Liver (tissue), 9 donors: ENCODE measurements around the gene ASXL1. TPM values are rescaled to one million over a fixed set of nuclear protein-coding genes. Genes with fewer than 3 reads are reported as not detected.

Experiments used
- DNase-seq: peaks from one replicate; pipeline ENCODE4 v3.0.0-alpha.2; 2017; ENCODE audit warnings: low spot score
- H3K27ac ChIP-seq, 2 donors: one replicate each; pipeline ENCODE4 v1.7.0; 2013; ENCODE audit warnings: inconsistent platforms in 2 of 2, low read length in 2 of 2, control low read depth in 1 of 2, low read depth in 1 of 2, mild to moderate bottlenecking in 1 of 2
- H3K27me3 ChIP-seq, 4 donors: one replicate each; pipeline versions ENCODE4 v1.6.1 to v1.7.0; 2013; ENCODE audit warnings: low read length in 3 of 4, inconsistent platforms in 1 of 4, mild to moderate bottlenecking in 1 of 4, moderate library complexity in 1 of 4; ENCODE audit not compliant: control insufficient read depth in 4 of 4, insufficient read depth in 4 of 4
- H3K36me3 ChIP-seq, 4 donors: one replicate each; pipeline versions ENCODE4 v1.6.1 to v1.7.0; 2013; ENCODE audit warnings: low read length in 3 of 4, mild to moderate bottlenecking in 3 of 4, low read depth in 1 of 4, moderate library complexity in 1 of 4; ENCODE audit not compliant: control insufficient read depth in 4 of 4, insufficient read depth in 3 of 4
- H3K4me1 ChIP-seq, 4 donors: one replicate each; pipeline versions ENCODE4 v1.6.1 to v1.7.0; 2013; ENCODE audit warnings: low read length in 3 of 4, mild to moderate bottlenecking in 3 of 4, moderate library complexity in 1 of 4; ENCODE audit not compliant: control insufficient read depth in 4 of 4, insufficient read depth in 4 of 4
- H3K4me3 ChIP-seq, 3 donors: one replicate each; pipeline versions ENCODE4 v1.6.1 to v1.7.0; 2013; ENCODE audit warnings: low read length in 3 of 3, control low read depth in 1 of 3, low read depth in 1 of 3, mild to moderate bottlenecking in 1 of 3
- H3K9ac ChIP-seq, 2 donors: one replicate each; pipeline ENCODE4 v1.7.0; 2013; ENCODE audit warnings: low read length in 2 of 2, mild to moderate bottlenecking in 2 of 2, moderate library complexity in 2 of 2, control low read depth in 1 of 2, low read depth in 1 of 2
- H3K9me3 ChIP-seq, 4 donors: one replicate each; pipeline versions ENCODE4 v1.6.1 to v1.7.0; 2013; ENCODE audit warnings: low read length in 3 of 4; ENCODE audit not compliant: control insufficient read depth in 4 of 4
- EGR1 ChIP-seq, 2 donors: IDR thresholded peaks; 2 replicates each; pipeline ENCODE4 v1.6.1; 2016 to 2018; ENCODE audit warnings: antibody characterized with exemption in 2 of 2, low read depth in 2 of 2
- FOXA1 ChIP-seq: IDR thresholded peaks from 2 replicates; pipeline ENCODE4 v1.6.1; 2016; ENCODE audit warnings: antibody characterized with exemption
- FOXA2 ChIP-seq: IDR thresholded peaks from 2 replicates; pipeline ENCODE4 v1.6.1; 2016; ENCODE audit warnings: antibody characterized with exemption
- GABPA ChIP-seq, 2 donors: IDR thresholded peaks in 1 of 2; conservative IDR thresholded peaks in 1 of 2; 2 replicates each; pipeline ENCODE4 v1.6.1; 2016; ENCODE audit warnings: antibody characterized with exemption in 2 of 2, mild to moderate bottlenecking in 1 of 2, moderate library complexity in 1 of 2
- HNF4A ChIP-seq, 2 donors: conservative IDR thresholded peaks; 2 replicates each; pipeline ENCODE4 v1.6.1; 2016; ENCODE audit warnings: antibody characterized with exemption in 2 of 2, mild to moderate bottlenecking in 2 of 2
- HNF4G ChIP-seq: IDR thresholded peaks from 2 replicates; pipeline ENCODE4 v1.6.1; 2016; ENCODE audit warnings: antibody characterized with exemption
- JUND ChIP-seq, 2 donors: IDR thresholded peaks; 2 replicates each; pipeline ENCODE4 v1.6.1; 2016; ENCODE audit warnings: antibody characterized with exemption in 2 of 2
- NR2F2 ChIP-seq: IDR thresholded peaks from 2 replicates; pipeline ENCODE4 v1.6.1; 2016; ENCODE audit warnings: antibody characterized with exemption
- RAD21 ChIP-seq, 2 donors: IDR thresholded peaks; 2 replicates each; pipeline ENCODE4 v1.6.1; 2016; ENCODE audit warnings: antibody characterized with exemption in 2 of 2, mild to moderate bottlenecking in 2 of 2
- RXRA ChIP-seq, 2 donors: IDR thresholded peaks; 2 replicates each; pipeline ENCODE4 v1.6.1; 2017 to 2018; ENCODE audit warnings: antibody characterized with exemption in 2 of 2, mild to moderate bottlenecking in 1 of 2
- SP1 ChIP-seq: IDR thresholded peaks from 2 replicates; pipeline ENCODE4 v1.6.1; 2018; ENCODE audit warnings: antibody characterized with exemption, mild to moderate bottlenecking
- TAF1 ChIP-seq: conservative IDR thresholded peaks from 2 replicates; pipeline ENCODE4 v1.6.1; 2016; ENCODE audit warnings: antibody characterized with exemption, mild to moderate bottlenecking
- YY1 ChIP-seq: IDR thresholded peaks from 2 replicates; pipeline ENCODE4 v1.6.1; 2016; ENCODE audit warnings: antibody characterized with exemption, mild to moderate bottlenecking
- WGBS: extraction: QIAGEN DNeasy Blood & Tissue Kit; methylation state at CpG from one replicate; pipeline ENCODE4 v1.1.7; 2013; 5-methylcytosine and 5-hydroxymethylcytosine counted together
- polyA plus RNA-seq, 2 donors: library from polyadenylated mRNA; stranded (reverse) in 1 of 2; unstranded in 1 of 2; fragments of 200-250 nt in 1 of 2; fragments of >200 nt in 1 of 2; fragmentation: Nextera tagmentation in 1 of 2; extraction: Ambion mirVana in 1 of 2; gene quantifications; one replicate each; pipeline versions ENCODE4 v1.2.1 to v1.2.3, GENCODE V29; 2013 to 2015
- total RNA-seq, 2 donors: library from RNA; depleted of rRNA; stranded (reverse); fragments of >200 nt; gene quantifications; one replicate each; pipeline ENCODE4 v1.2.3, GENCODE V29; 2014
- TF ChIP-seq, protein P1 (sequence below): IDR thresholded peaks from 2 replicates; pipeline ENCODE4 v1.6.1; 2016; ENCODE audit warnings: antibody characterized with exemption
- TF ChIP-seq, protein P2 (sequence below): IDR thresholded peaks from 2 replicates; pipeline ENCODE4 v1.6.1; 2016; ENCODE audit warnings: antibody characterized with exemption, mild to moderate bottlenecking
- TF ChIP-seq, protein P3 (sequence below): IDR thresholded peaks from 2 replicates; pipeline ENCODE4 v1.6.1; 2016; ENCODE audit warnings: antibody characterized with exemption
- TF ChIP-seq, protein P4 (sequence below): IDR thresholded peaks from 2 replicates; pipeline ENCODE4 v1.6.1; 2016; ENCODE audit warnings: antibody characterized with exemption
- TF ChIP-seq, protein P5 (sequence below): fragments of 150-350 bp; IDR thresholded peaks from 2 replicates; pipeline ENCODE4 v1.5.1; 2017; ENCODE audit warnings: improper control_type of control experiment, low read depth, low read length; ENCODE audit not compliant: missing input control
- donor health status: healthy.
- donor health status: healthy.
- donor health status: healthy.
- donor health status: healthy.
- donor health status: healthy.

ASXL1 gene
- total and polyA plus RNA-seq, 4 donors: 13.4 to 61.3 (median 24.5) TPM

DNA sequence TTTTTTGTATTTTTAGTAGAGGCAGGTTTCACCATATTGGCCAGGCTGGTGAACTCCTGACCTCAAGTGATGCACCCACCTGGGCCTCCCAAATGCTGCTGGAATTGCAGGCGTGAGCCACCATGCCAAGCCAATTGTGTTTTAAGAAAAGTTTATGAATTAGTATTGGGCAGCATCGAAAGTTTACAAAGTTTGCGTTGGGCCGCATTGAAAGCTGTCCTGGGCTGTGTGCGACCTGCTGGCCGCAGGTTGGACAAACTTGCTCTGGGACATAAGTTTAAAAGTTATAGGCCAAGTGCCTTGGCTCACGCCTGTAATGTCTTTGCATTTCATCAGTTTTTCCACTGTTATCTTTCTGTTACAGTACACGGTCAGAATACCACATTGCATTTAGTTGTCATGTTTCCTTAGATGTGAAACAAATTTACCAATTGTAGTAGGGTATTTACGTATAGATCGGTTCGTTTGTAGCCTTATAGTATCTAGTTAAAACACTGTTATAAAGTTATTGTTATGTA lies 39.5 kb downstream of the ASXL1 start:
- 95% methylated on average over 11 of the region's 11 CpGs for WGBS
- no peaks in the 10 kb centered on the region for H3K9me3 ChIP-seq
- no peak overlapping the region for H3K9ac ChIP-seq
- DNase-seq: no peak
- H3K36me3 ChIP-seq: peaks cover 0 to 6% (median 3%) of the 10 kb centered on the region in 4 donors
- no peak overlapping the region for H3K4me3 ChIP-seq
- peaks cover 0 to 4% (median 0%) of the 10 kb centered on the region in 4 donors for H3K4me1 ChIP-seq
- no peaks in the 10 kb centered on the region for H3K27me3 ChIP-seq
- H3K27ac ChIP-seq: no peak overlapping the region
- TF ChIP-seq, protein P1, sequence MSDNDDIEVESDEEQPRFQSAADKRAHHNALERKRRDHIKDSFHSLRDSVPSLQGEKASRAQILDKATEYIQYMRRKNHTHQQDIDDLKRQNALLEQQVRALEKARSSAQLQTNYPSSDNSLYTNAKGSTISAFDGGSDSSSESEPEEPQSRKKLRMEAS: no peak
- TF ChIP-seq YY1: no peak
- no peak for TF ChIP-seq FOXA1
- TF ChIP-seq, protein P2, sequence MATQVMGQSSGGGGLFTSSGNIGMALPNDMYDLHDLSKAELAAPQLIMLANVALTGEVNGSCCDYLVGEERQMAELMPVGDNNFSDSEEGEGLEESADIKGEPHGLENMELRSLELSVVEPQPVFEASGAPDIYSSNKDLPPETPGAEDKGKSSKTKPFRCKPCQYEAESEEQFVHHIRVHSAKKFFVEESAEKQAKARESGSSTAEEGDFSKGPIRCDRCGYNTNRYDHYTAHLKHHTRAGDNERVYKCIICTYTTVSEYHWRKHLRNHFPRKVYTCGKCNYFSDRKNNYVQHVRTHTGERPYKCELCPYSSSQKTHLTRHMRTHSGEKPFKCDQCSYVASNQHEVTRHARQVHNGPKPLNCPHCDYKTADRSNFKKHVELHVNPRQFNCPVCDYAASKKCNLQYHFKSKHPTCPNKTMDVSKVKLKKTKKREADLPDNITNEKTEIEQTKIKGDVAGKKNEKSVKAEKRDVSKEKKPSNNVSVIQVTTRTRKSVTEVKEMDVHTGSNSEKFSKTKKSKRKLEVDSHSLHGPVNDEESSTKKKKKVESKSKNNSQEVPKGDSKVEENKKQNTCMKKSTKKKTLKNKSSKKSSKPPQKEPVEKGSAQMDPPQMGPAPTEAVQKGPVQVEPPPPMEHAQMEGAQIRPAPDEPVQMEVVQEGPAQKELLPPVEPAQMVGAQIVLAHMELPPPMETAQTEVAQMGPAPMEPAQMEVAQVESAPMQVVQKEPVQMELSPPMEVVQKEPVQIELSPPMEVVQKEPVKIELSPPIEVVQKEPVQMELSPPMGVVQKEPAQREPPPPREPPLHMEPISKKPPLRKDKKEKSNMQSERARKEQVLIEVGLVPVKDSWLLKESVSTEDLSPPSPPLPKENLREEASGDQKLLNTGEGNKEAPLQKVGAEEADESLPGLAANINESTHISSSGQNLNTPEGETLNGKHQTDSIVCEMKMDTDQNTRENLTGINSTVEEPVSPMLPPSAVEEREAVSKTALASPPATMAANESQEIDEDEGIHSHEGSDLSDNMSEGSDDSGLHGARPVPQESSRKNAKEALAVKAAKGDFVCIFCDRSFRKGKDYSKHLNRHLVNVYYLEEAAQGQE: no peak
- no peak for TF ChIP-seq SP1
- TF ChIP-seq, protein P3, sequence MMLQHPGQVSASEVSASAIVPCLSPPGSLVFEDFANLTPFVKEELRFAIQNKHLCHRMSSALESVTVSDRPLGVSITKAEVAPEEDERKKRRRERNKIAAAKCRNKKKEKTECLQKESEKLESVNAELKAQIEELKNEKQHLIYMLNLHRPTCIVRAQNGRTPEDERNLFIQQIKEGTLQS: no peak
- TF ChIP-seq, protein P4, sequence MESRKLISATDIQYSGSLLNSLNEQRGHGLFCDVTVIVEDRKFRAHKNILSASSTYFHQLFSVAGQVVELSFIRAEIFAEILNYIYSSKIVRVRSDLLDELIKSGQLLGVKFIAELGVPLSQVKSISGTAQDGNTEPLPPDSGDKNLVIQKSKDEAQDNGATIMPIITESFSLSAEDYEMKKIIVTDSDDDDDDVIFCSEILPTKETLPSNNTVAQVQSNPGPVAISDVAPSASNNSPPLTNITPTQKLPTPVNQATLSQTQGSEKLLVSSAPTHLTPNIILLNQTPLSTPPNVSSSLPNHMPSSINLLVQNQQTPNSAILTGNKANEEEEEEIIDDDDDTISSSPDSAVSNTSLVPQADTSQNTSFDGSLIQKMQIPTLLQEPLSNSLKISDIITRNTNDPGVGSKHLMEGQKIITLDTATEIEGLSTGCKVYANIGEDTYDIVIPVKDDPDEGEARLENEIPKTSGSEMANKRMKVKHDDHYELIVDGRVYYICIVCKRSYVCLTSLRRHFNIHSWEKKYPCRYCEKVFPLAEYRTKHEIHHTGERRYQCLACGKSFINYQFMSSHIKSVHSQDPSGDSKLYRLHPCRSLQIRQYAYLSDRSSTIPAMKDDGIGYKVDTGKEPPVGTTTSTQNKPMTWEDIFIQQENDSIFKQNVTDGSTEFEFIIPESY: no peak
- TF ChIP-seq NR2F2: no peak
- TF ChIP-seq RXRA (IDR thresholded peaks at IDR 0.05): no peak
- no peak for TF ChIP-seq HNF4A (conservative IDR thresholded peaks at IDR 0.05)
- no peak for TF ChIP-seq FOXA2
- no peak for TF ChIP-seq JUND (IDR thresholded peaks at IDR 0.05)
- no peak for TF ChIP-seq TAF1
- TF ChIP-seq EGR1 (IDR thresholded peaks at IDR 0.05; ENCODE audit: low read depth in 2 of 2): no peak
- TF ChIP-seq, protein P5, sequence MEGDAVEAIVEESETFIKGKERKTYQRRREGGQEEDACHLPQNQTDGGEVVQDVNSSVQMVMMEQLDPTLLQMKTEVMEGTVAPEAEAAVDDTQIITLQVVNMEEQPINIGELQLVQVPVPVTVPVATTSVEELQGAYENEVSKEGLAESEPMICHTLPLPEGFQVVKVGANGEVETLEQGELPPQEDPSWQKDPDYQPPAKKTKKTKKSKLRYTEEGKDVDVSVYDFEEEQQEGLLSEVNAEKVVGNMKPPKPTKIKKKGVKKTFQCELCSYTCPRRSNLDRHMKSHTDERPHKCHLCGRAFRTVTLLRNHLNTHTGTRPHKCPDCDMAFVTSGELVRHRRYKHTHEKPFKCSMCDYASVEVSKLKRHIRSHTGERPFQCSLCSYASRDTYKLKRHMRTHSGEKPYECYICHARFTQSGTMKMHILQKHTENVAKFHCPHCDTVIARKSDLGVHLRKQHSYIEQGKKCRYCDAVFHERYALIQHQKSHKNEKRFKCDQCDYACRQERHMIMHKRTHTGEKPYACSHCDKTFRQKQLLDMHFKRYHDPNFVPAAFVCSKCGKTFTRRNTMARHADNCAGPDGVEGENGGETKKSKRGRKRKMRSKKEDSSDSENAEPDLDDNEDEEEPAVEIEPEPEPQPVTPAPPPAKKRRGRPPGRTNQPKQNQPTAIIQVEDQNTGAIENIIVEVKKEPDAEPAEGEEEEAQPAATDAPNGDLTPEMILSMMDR: no peak
- TF ChIP-seq RAD21 (IDR thresholded peaks at IDR 0.05): no peak
- no peak for TF ChIP-seq GABPA (IDR thresholded peaks at IDR 0.05 in 1 of 2, conservative IDR thresholded peaks at IDR 0.05 in 1 of 2)
- no peak for TF ChIP-seq HNF4G
